H1 (cell line): ENCODE results near the gene SLC6A17. TPM values are rescaled to one million over a fixed set of nuclear protein-coding genes. Genes with fewer than 3 reads are reported as not detected.

Source experiments
- CTCF ChIA-PET: fragments of 300-600 bp; sonication (Branson Sonifier 250); formaldehyde crosslinking; loops from one replicate; lab custom pipeline; 2021; ENCODE audit not compliant: partially characterized antibody; lab: Charles Lee
- POLR2A ChIA-PET: fragments of 300-600 bp; sonication (Branson Sonifier 250); formaldehyde crosslinking; loops from one replicate; lab custom pipeline; 2021; ENCODE audit warnings: inconsistent platforms; ENCODE audit not compliant: partially characterized antibody; lab: Charles Lee
- DNase-seq, 2 experiments: peaks; one replicate each; pipeline versions ENCODE4 v3.0.0 to v3.0.0-alpha.2; 2010 to 2022; ENCODE audit warnings: low spot score in 2 of 2, low read depth in 1 of 2, mixed read lengths in 1 of 2
- FAIRE-seq: peaks from 2 replicates; lab custom pipeline; 2011; peaks lifted over from hg19 to GRCh38; lab: Jason Lieb, UNC
- H2AFZ ChIP-seq: 2 replicates; pipeline ENCODE4 v1.8.1; 2012; ENCODE audit warnings: low read length, inconsistent platforms
- H2AK5ac ChIP-seq: 2 replicates; pipeline ENCODE4 v1.6.1; 2013; ENCODE audit warnings: low read depth, low read length
- H2BK120ac ChIP-seq: replicated peaks from 2 replicates; pipeline ENCODE3; 2013; ENCODE audit warnings: low read depth, low read length, inconsistent platforms
- H2BK12ac ChIP-seq: 2 replicates; pipeline ENCODE4 v1.6.1; 2013; ENCODE audit warnings: low read depth, low read length
- H2BK15ac ChIP-seq: 2 replicates; pipeline ENCODE4 v1.6.1; 2013; ENCODE audit warnings: low read length
- H2BK20ac ChIP-seq: 2 replicates; pipeline ENCODE4 v1.6.1; 2013; ENCODE audit warnings: low read length
- H2BK5ac ChIP-seq: 2 replicates; pipeline ENCODE4 v1.6.1; 2013; ENCODE audit warnings: low read depth, low read length
- H3K14ac ChIP-seq: 2 replicates; pipeline ENCODE4 v1.6.1; 2013; ENCODE audit warnings: inconsistent platforms; ENCODE audit not compliant: insufficient read length
- H3K18ac ChIP-seq: 2 replicates; pipeline ENCODE4 v1.6.1; 2013; ENCODE audit warnings: low read length; ENCODE audit errors: extremely low read depth
- H3K23ac ChIP-seq: 2 replicates; pipeline ENCODE4 v1.6.1; 2013; ENCODE audit warnings: inconsistent platforms; ENCODE audit not compliant: insufficient read length
- H3K23me2 ChIP-seq: 2 replicates; pipeline ENCODE4 v1.6.1; 2013; ENCODE audit warnings: low read depth, low read length
- H3K27ac ChIP-seq: 2 replicates; pipeline ENCODE4 v1.6.1; 2011; ENCODE audit warnings: low read depth, low read length, inconsistent platforms
- H3K27me3 ChIP-seq, 4 experiments: replicated peaks in 1 of 4; 1 replicate in 1 of 4; 2 replicates in 3 of 4; pipeline versions ENCODE4 v1.6.1 to v1.8.1; 2011 to 2013; ENCODE audit warnings: low read length in 3 of 4, mild to moderate bottlenecking in 3 of 4, inconsistent platforms in 2 of 4, mixed read lengths in 2 of 4, moderate library complexity in 1 of 4; ENCODE audit not compliant: control insufficient read depth in 3 of 4, insufficient read depth in 3 of 4; ENCODE audit errors: extremely low read depth in 1 of 4
- H3K36me3 ChIP-seq, 4 experiments: 2 replicates each; pipeline versions ENCODE4 v1.6.1 to v1.8.1; 2011 to 2013; ENCODE audit warnings: mild to moderate bottlenecking in 4 of 4, low read length in 3 of 4, moderate library complexity in 2 of 4, control low read depth in 1 of 4, inconsistent platforms in 1 of 4; ENCODE audit not compliant: insufficient read depth in 4 of 4, control insufficient read depth in 2 of 4
- H3K4ac ChIP-seq: replicated peaks from 2 replicates; pipeline ENCODE3; 2013; ENCODE audit warnings: low read length, low read depth, mixed read lengths, inconsistent platforms; ENCODE audit not compliant: insufficient read length
- H3K4me1 ChIP-seq, 4 experiments: replicated peaks in 1 of 4; 1 replicate in 1 of 4; 2 replicates in 3 of 4; pipeline versions ENCODE4 v1.6.1 to v1.8.1; 2011 to 2013; ENCODE audit warnings: low read length in 3 of 4, inconsistent platforms in 2 of 4, mixed read lengths in 1 of 4; ENCODE audit not compliant: insufficient read depth in 4 of 4, control insufficient read depth in 3 of 4
- H3K4me2 ChIP-seq, 2 experiments: 2 replicates each; pipeline versions ENCODE4 v1.6.1 to v1.8.1; 2011 to 2013; ENCODE audit warnings: low read depth in 2 of 2, low read length in 2 of 2, control low read depth in 1 of 2, inconsistent platforms in 1 of 2, mild to moderate bottlenecking in 1 of 2; ENCODE audit not compliant: insufficient read depth in 1 of 2
- H3K4me3 ChIP-seq, 4 experiments: fragments of 200-600, 300-600 bp in 1 of 4; sonication (generic), shearing (Covaris generic), sonication (Bioruptor Twin) in 1 of 4; 2 replicates each; pipeline versions ENCODE4 v1.5.1 to v1.8.1; 2011 to 2016; ENCODE audit warnings: low read length in 4 of 4, low read depth in 3 of 4, control low read depth in 2 of 4, inconsistent platforms in 2 of 4, mild to moderate bottlenecking in 2 of 4, mixed read lengths in 1 of 4, moderate library complexity in 1 of 4; ENCODE audit not compliant: insufficient read depth in 2 of 4; ENCODE audit errors: extremely low read depth in 1 of 4
- H3K56ac ChIP-seq: replicated peaks from 2 replicates; pipeline ENCODE3; 2013; ENCODE audit warnings: low read depth, mild to moderate bottlenecking, mixed read lengths, low read length, inconsistent platforms; ENCODE audit not compliant: insufficient read length
- H3K79me1 ChIP-seq: 2 replicates; pipeline ENCODE4 v1.6.1; 2013; ENCODE audit warnings: low read depth, low read length, control low read depth
- H3K79me2 ChIP-seq, 2 experiments: 2 replicates each; pipeline versions ENCODE4 v1.6.1 to v1.8.1; 2012 to 2013; ENCODE audit warnings: low read length in 2 of 2, mild to moderate bottlenecking in 2 of 2, inconsistent platforms in 1 of 2; ENCODE audit not compliant: insufficient read depth in 2 of 2, control insufficient read depth in 1 of 2
- H3K9ac ChIP-seq, 4 experiments: replicated peaks in 1 of 4; 1 replicate in 1 of 4; 2 replicates in 3 of 4; pipeline versions ENCODE4 v1.6.1 to v1.8.1; 2011 to 2013; ENCODE audit warnings: low read depth in 3 of 4, low read length in 3 of 4, control low read depth in 2 of 4, mild to moderate bottlenecking in 2 of 4, moderate library complexity in 2 of 4, inconsistent platforms in 1 of 4; ENCODE audit errors: extremely low read depth in 1 of 4
- H3K9me3 ChIP-seq, 2 experiments: 2 replicates each; pipeline versions ENCODE4 v1.6.1 to v1.8.1; 2012 to 2013; ENCODE audit warnings: mild to moderate bottlenecking in 2 of 2, moderate library complexity in 2 of 2, control low read depth in 1 of 2, inconsistent platforms in 1 of 2, low read depth in 1 of 2, low read length in 1 of 2, mixed read lengths in 1 of 2; ENCODE audit not compliant: insufficient read depth in 2 of 2
- H4K20me1 ChIP-seq, 2 experiments: replicated peaks in 1 of 2; 2 replicates each; pipeline versions ENCODE3 to v1.8.1; 2011 to 2013; ENCODE audit warnings: inconsistent platforms in 2 of 2, low read length in 2 of 2, mild to moderate bottlenecking in 1 of 2; ENCODE audit not compliant: insufficient read depth in 2 of 2, control insufficient read depth in 1 of 2
- H4K5ac ChIP-seq: 2 replicates; pipeline ENCODE4 v1.6.1; 2013; ENCODE audit warnings: low read length, low read depth, mixed read lengths, inconsistent platforms; ENCODE audit not compliant: insufficient read length
- H4K8ac ChIP-seq: 2 replicates; pipeline ENCODE4 v1.8.0; 2013; ENCODE audit warnings: mild to moderate bottlenecking, moderate library complexity, low read length, inconsistent platforms; ENCODE audit not compliant: insufficient read depth; ENCODE audit errors: extremely low read depth
- H4K91ac ChIP-seq: replicated peaks from 2 replicates; pipeline ENCODE3; 2013; ENCODE audit warnings: low read length, mixed read lengths, inconsistent platforms; ENCODE audit not compliant: insufficient read length
- CBX5 ChIP-seq: fragments of 300-800, 300-1000 bp; sonication (generic); IDR thresholded peaks from 2 replicates; pipeline ENCODE4 v1.7.1; 2016; ENCODE audit warnings: antibody characterized with exemption, low read length, low read depth
- CHD2 ChIP-seq: IDR thresholded peaks from 2 replicates; pipeline ENCODE4 v1.6.1; 2012; ENCODE audit warnings: low read length, improper control_type of control experiment
- CREB1 ChIP-seq: IDR thresholded peaks from 2 replicates; pipeline ENCODE4 v1.6.1; 2012; ENCODE audit warnings: inconsistent platforms
- EGR1 ChIP-seq: IDR thresholded peaks from 2 replicates; pipeline ENCODE4 v1.6.1; 2011; ENCODE audit warnings: low read depth, low read length, borderline replicate concordance
- RXRA ChIP-seq: IDR thresholded peaks from 2 replicates; pipeline ENCODE4 v1.6.1; 2011; ENCODE audit warnings: low read depth, mild to moderate bottlenecking, low read length, moderate library complexity; ENCODE audit not compliant: insufficient read depth
- SIX5 ChIP-seq: IDR thresholded peaks from 2 replicates; pipeline ENCODE4 v1.6.1; 2011; ENCODE audit warnings: mild to moderate bottlenecking, low read depth, low read length
- WGBS, 2 experiments: shearing (Covaris generic) in 1 of 2; methylation state at CpG; one replicate each; pipeline versions ENCODE4 v1.1.6 to v1.1.7; 2013 to 2015; ENCODE audit warnings: low lambda C conversion rate in 2 of 2, mixed read lengths in 2 of 2, inconsistent platforms in 1 of 2, low coverage in 1 of 2, missing lambda C conversion rate in 1 of 2; ENCODE audit not compliant: insufficient replicate concordance in 2 of 2, insufficient coverage in 1 of 2, insufficient read length in 1 of 2; ENCODE audit errors: extremely low coverage in 1 of 2, missing lambda C conversion rate in 1 of 2; 5-methylcytosine and 5-hydroxymethylcytosine counted together
- polyA plus RNA-seq, 7 experiments: library from polyadenylated mRNA; depleted of rRNA in 3 of 7; stranded (reverse) in 5 of 7; unstranded in 2 of 7; fragments of >200 nt in 5 of 7; fragments of 200-250 nt in 2 of 7; gene quantifications; 1 replicate in 5 of 7; 2 replicates in 1 of 7; 4 replicates in 1 of 7; pipeline versions ENCODE4 v1.2.1 to v1.2.3, GENCODE V29; 2011 to 2013; ENCODE audit warnings: missing spikeins in 2 of 7, mixed read lengths in 2 of 7
- total RNA-seq: library from RNA; stranded (reverse); fragmentation: NEBNext Ultra II Directional; extraction: Animal tissue kit (Norgen Biotek cat#: 25700); gene quantifications from 2 replicates; pipeline ENCODE4 v1.2.1, GENCODE V29; 2021
- TF ChIP-seq, protein P1 (sequence below): IDR thresholded peaks from 2 replicates; pipeline ENCODE4 v1.6.1; 2012; ENCODE audit warnings: inconsistent platforms
- TF ChIP-seq, protein P2 (sequence below): IDR thresholded peaks from 2 replicates; pipeline ENCODE4 v1.6.1; 2012; ENCODE audit warnings: inconsistent platforms
- TF ChIP-seq, protein P3 (sequence below): IDR thresholded peaks from 2 replicates; pipeline ENCODE4 v1.6.1; 2011; ENCODE audit warnings: low read length, improper control_type of control experiment

SLC6A17 gene
- total and polyA plus RNA-seq, 2 of the 8 experiments (the other 6 are each of a cell fraction or from before 2014, with no cell fraction given), result 0.15 to 0.28 TPM

DNA sequence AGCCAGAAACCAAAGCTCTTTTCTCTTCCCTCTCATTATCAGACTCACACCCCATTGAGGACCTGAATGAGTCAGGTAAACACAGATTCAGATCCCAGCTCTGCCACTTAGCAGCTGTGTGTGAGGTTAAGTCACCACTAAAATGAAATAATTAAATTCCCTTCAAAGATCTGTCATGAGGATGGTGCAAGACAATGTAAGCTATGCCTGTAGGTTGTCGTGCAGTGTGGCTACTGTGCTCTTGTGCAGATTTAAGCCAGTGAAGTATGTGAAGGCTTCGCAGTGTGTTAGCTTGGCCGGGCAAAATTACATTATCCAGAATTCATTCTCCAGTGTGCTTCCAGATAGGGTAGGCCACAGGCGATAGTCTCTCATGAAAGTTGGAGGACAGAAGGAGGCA lies 24.5 kb upstream of the SLC6A17 start:
- Histone ChIP-seq H3K9me3 (peaks cover under 1 to 7% of the 10 kb centered on the region in 2 experiments; a peak in 1 of 4 replicates), H3K36me3 (no peaks in the 10 kb centered on the region), H3K23me2 (no peaks in the 10 kb centered on the region), H3K9ac (no peak overlapping the region), H4K5ac (no peak overlapping the region), H4K91ac (no peak overlapping the region), H3K4me3 (no peak overlapping the region), H4K20me1 (no peaks in the 10 kb centered on the region), H3K27me3 (peaks cover 2 to 12% (median 8%) of the 10 kb centered on the region in 4 experiments; a peak in 5 of 7 replicates), H2BK12ac (no peak overlapping the region), H2AFZ (no peak overlapping the region), H2BK15ac (no peak overlapping the region), H3K27ac (no peak overlapping the region), H2BK20ac (no peak overlapping the region), H3K56ac (no peak overlapping the region), H2BK5ac (no peak overlapping the region), H3K4me2 (no peak overlapping the region), H2BK120ac (no peak overlapping the region), H3K79me2 (no peaks in the 10 kb centered on the region), H3K14ac (no peak overlapping the region), H2AK5ac (no peak overlapping the region), H3K18ac (no peak overlapping the region), H4K8ac (no peak overlapping the region), H3K4ac (no peak overlapping the region), H3K23ac (no peak overlapping the region), H3K79me1 (no peaks in the 10 kb centered on the region), H3K4me1 (peaks cover 0 to 10% (median 4%) of the 10 kb centered on the region in 4 experiments; a peak in 6 of 7 replicates)
- ChIA-PET POLR2A (no interaction called here), CTCF (interaction anchor here (0.5 to 6.0 kb wide), 6 partner anchors 9 to 386 kb away, joined by 3 to 33 read pairs (median 6); no protein-coding TSS in a partner anchor)
- TF ChIP-seq CBX5, result no peak
- TF ChIP-seq CHD2, result no peak
- TF ChIP-seq CREB1, result no peak
- TF ChIP-seq, protein P1, sequence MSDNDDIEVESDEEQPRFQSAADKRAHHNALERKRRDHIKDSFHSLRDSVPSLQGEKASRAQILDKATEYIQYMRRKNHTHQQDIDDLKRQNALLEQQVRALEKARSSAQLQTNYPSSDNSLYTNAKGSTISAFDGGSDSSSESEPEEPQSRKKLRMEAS, result no peak
- no peak for TF ChIP-seq SIX5
- no peak for TF ChIP-seq RXRA
- TF ChIP-seq, protein P2, sequence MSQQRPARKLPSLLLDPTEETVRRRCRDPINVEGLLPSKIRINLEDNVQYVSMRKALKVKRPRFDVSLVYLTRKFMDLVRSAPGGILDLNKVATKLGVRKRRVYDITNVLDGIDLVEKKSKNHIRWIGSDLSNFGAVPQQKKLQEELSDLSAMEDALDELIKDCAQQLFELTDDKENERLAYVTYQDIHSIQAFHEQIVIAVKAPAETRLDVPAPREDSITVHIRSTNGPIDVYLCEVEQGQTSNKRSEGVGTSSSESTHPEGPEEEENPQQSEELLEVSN, result no peak
- TF ChIP-seq, protein P3, sequence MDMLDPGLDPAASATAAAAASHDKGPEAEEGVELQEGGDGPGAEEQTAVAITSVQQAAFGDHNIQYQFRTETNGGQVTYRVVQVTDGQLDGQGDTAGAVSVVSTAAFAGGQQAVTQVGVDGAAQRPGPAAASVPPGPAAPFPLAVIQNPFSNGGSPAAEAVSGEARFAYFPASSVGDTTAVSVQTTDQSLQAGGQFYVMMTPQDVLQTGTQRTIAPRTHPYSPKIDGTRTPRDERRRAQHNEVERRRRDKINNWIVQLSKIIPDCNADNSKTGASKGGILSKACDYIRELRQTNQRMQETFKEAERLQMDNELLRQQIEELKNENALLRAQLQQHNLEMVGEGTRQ, result no peak
- TF ChIP-seq EGR1, result no peak
- FAIRE-seq (no peak), DNase-seq (no peak)
- WGBS, 2 experiments, result 94% methylated on average over 4 of the region's 4 CpGs; no CpG with 5 or more reads in 1 of the 2 experiments
